HCT116 (cell line): ENCODE measurements around the gene CDH4.

ENCODE experiments used
- EGR1 ChIP-seq: IDR thresholded peaks from 2 replicates; pipeline ENCODE4 v1.6.1; 2012; ENCODE audit warnings: low read depth
- EZH2 ChIP-seq: fragments of 200-600 bp; sonication (generic); IDR thresholded peaks from 2 replicates; pipeline ENCODE4 v1.6.1; 2017; ENCODE audit warnings: antibody characterized with exemption, mixed run types
- POLR2AphosphoS5 ChIP-seq: IDR thresholded peaks from 2 replicates; pipeline ENCODE4 v1.6.1; 2011; ENCODE audit warnings: mild to moderate bottlenecking, low read depth, low read length, moderate library complexity
- ZFX ChIP-seq: fragments of 450-650 bp; IDR thresholded peaks from 2 replicates; pipeline ENCODE4 v1.6.1; 2017
- TF ChIP-seq, protein P1 (sequence below): IDR thresholded peaks from 2 replicates; pipeline ENCODE4 v1.6.1; 2012; ENCODE audit warnings: low read depth
- TF ChIP-seq, protein P2 (sequence below), 3 experiments: fragments of 200-600 bp in 1 of 3; sonication (generic) in 1 of 3; IDR thresholded peaks in 2 of 3; conservative IDR thresholded peaks in 1 of 3; 2 replicates each; pipeline ENCODE4 v1.5.1; 2012 to 2017; ENCODE audit warnings: low read depth in 2 of 3, low read length in 2 of 3, antibody characterized with exemption in 1 of 3, borderline replicate concordance in 1 of 3, control low read depth in 1 of 3, mild to moderate bottlenecking in 1 of 3, mixed read lengths in 1 of 3, mixed run types in 1 of 3, moderate library complexity in 1 of 3; ENCODE audit not compliant: insufficient read depth in 1 of 3

DNA sequence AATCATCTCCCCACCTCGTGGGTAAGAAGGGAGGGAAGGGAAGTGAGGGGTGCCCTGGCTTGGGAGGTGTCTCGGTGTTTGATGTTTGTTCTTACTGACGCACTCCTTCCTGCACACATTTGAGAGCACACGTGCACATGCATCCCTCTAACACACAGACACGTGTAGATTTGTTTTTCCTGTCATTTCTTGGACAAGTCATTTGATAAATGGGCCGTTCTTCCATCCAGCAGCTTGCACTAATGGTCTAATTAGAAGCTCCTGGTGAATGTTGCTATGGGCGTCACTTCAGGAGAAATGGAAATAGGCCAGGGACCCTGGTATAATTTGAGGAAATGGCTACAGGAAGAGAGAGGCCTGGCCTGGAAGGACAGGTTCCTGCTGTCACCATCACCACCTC, 352.5 kb downstream of the CDH4 start:
- TF ChIP-seq POLR2AphosphoS5 (no peak), EZH2 (no peak), ZFX (no peak), EGR1 (no peak)
- TF ChIP-seq, protein P1, sequence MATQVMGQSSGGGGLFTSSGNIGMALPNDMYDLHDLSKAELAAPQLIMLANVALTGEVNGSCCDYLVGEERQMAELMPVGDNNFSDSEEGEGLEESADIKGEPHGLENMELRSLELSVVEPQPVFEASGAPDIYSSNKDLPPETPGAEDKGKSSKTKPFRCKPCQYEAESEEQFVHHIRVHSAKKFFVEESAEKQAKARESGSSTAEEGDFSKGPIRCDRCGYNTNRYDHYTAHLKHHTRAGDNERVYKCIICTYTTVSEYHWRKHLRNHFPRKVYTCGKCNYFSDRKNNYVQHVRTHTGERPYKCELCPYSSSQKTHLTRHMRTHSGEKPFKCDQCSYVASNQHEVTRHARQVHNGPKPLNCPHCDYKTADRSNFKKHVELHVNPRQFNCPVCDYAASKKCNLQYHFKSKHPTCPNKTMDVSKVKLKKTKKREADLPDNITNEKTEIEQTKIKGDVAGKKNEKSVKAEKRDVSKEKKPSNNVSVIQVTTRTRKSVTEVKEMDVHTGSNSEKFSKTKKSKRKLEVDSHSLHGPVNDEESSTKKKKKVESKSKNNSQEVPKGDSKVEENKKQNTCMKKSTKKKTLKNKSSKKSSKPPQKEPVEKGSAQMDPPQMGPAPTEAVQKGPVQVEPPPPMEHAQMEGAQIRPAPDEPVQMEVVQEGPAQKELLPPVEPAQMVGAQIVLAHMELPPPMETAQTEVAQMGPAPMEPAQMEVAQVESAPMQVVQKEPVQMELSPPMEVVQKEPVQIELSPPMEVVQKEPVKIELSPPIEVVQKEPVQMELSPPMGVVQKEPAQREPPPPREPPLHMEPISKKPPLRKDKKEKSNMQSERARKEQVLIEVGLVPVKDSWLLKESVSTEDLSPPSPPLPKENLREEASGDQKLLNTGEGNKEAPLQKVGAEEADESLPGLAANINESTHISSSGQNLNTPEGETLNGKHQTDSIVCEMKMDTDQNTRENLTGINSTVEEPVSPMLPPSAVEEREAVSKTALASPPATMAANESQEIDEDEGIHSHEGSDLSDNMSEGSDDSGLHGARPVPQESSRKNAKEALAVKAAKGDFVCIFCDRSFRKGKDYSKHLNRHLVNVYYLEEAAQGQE = no peak
- TF ChIP-seq, protein P2, sequence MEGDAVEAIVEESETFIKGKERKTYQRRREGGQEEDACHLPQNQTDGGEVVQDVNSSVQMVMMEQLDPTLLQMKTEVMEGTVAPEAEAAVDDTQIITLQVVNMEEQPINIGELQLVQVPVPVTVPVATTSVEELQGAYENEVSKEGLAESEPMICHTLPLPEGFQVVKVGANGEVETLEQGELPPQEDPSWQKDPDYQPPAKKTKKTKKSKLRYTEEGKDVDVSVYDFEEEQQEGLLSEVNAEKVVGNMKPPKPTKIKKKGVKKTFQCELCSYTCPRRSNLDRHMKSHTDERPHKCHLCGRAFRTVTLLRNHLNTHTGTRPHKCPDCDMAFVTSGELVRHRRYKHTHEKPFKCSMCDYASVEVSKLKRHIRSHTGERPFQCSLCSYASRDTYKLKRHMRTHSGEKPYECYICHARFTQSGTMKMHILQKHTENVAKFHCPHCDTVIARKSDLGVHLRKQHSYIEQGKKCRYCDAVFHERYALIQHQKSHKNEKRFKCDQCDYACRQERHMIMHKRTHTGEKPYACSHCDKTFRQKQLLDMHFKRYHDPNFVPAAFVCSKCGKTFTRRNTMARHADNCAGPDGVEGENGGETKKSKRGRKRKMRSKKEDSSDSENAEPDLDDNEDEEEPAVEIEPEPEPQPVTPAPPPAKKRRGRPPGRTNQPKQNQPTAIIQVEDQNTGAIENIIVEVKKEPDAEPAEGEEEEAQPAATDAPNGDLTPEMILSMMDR (IDR thresholded peaks at IDR 0.05 in 2 of 3, conservative IDR thresholded peaks at IDR 0.05 in 1 of 3; ENCODE audit: borderline replicate concordance in 1 of 3, insufficient read depth in 1 of 3, low read depth in 2 of 3, low read length in 2 of 3) = no peak
